ENCODE data around the gene GINS3. TPM values are rescaled to one million over a fixed set of nuclear protein-coding genes. Genes with fewer than 3 reads are reported as not detected.

The GINS3 gene
- total and polyA plus RNA-seq, 2 experiments from 2014 or later: 8.8 to 17.8 TPM

- TF ChIP-seq ZNF462 (CRISPR knock-in tag; IDR thresholded peaks at IDR 0.05): no peak
These were observed 43.3 kb upstream of the GINS3 start (continued) for GRCh38 chr16:58348986-58349385.

- no peaks in the 10 kb centered on the region for H3K27me3 Mint-ChIP-seq (ENCODE audit: insufficient read depth, low read depth, poor library complexity)
- Histone ChIP-seq H3F3A (replicated peaks; ENCODE audit: low read depth) (no peaks in the 10 kb centered on the region), H4K20me1 (replicated peaks; ENCODE audit: insufficient read depth) (no peaks in the 10 kb centered on the region), H2AFZ (no peak overlapping the region), H3K36me3 (ENCODE audit: insufficient read depth) (no peaks in the 10 kb centered on the region), H3K27me3 (ENCODE audit: insufficient read depth) (no peaks in the 10 kb centered on the region), H3K4me1 (ENCODE audit: insufficient read depth) (peaks cover 9% of the 10 kb centered on the region), H3K4me3 (no peak overlapping the region), H3K4me2 (no peak overlapping the region), H3K27ac (ENCODE audit: low read depth) (no peak overlapping the region), H3K79me2 (replicated peaks; ENCODE audit: insufficient read depth) (no peaks in the 10 kb centered on the region), H3K9me2 (ENCODE audit: insufficient read depth) (no peaks in the 10 kb centered on the region)
- H3K4me1 Mint-ChIP-seq: peaks cover 9% of the 10 kb centered on the region
- H3K9me3 Mint-ChIP-seq: peaks cover 17% of the 10 kb centered on the region; the same call in 2 of the 3 replicates
- TF ChIP-seq EZH2 (IDR thresholded peaks at IDR 0.05; ENCODE audit: low read depth, unreplicated experiment): no peak
- H3K27ac Mint-ChIP-seq: no peak overlapping the region
- 0 out of 3 replicates have a peak, but pooled peaks cover 4% of the 10 kb centered on the region for H3K36me3 Mint-ChIP-seq (ENCODE audit: low read depth)
- DNase-seq (ENCODE audit: low spot score) (no peak), ATAC-seq (no peak)
- no peak overlapping the region for H3K4me3 Mint-ChIP-seq
These were observed 39.6 kb upstream of the GINS3 start for GRCh38 chr16:58352690-58353089.

- Mint-ChIP-seq H3K36me3 (ENCODE audit: low read depth) (peaks cover 5% of the 10 kb centered on the region; the same call in 1 of the 3 replicates), H3K27ac (no peak overlapping the region)
- TF ChIP-seq ETS1 (IDR thresholded peaks at IDR 0.05) (no peak), STAT1 (IDR thresholded peaks at IDR 0.05; ENCODE audit: unreplicated experiment) (no peak), CREB1 (CRISPR knock-in tag; IDR thresholded peaks at IDR 0.05; ENCODE audit: low read depth) (no peak), NANOG (IDR thresholded peaks at IDR 0.05; ENCODE audit: borderline replicate concordance) (no peak), CTCF (conservative IDR thresholded peaks at IDR 0.05; ENCODE audit: low read depth in 2 of 2) (no peak)
These were observed 32.1 kb upstream of the GINS3 start for GRCh38 chr16:58360041-58360634.

More at GRCh38 chr16:58360041-58360634, 32.1 kb upstream of the GINS3 start:
- Histone ChIP-seq H3K36me3 (ENCODE audit: insufficient read depth) (no peaks in the 10 kb centered on the region), H3K27ac (ENCODE audit: low read depth) (no peak overlapping the region), H3K27me3 (ENCODE audit: insufficient read depth) (no peaks in the 10 kb centered on the region), H3K4me2 (no peak overlapping the region), H3F3A (replicated peaks; ENCODE audit: low read depth) (no peaks in the 10 kb centered on the region), H3K4me3 (no peak overlapping the region), H3K79me2 (replicated peaks; ENCODE audit: insufficient read depth) (no peaks in the 10 kb centered on the region), H3K9me2 (ENCODE audit: insufficient read depth) (no peaks in the 10 kb centered on the region), H3K4me1 (ENCODE audit: insufficient read depth) (no peaks in the 10 kb centered on the region), H4K20me1 (replicated peaks; ENCODE audit: insufficient read depth) (no peaks in the 10 kb centered on the region), H2AFZ (no peak overlapping the region)
- H3K4me1 Mint-ChIP-seq: no peaks in the 10 kb centered on the region
- no peak for DNase-seq (ENCODE audit: low spot score)
- no peak for ATAC-seq
- H3K27me3 Mint-ChIP-seq (ENCODE audit: insufficient read depth, low read depth, poor library complexity): peaks cover 3% of the 10 kb centered on the region
- peaks cover 26% of the 10 kb centered on the region; the same call in 2 of the 3 replicates for H3K9me3 Mint-ChIP-seq
- H3K4me3 Mint-ChIP-seq: no peak overlapping the region

Measured in GM23338 (cell line).